ENCODE data around the gene COX4I1.
"Not testable (repeated sequence)": the region's sequence is repeated elsewhere in the genome, so short reads cannot be mapped to it uniquely, and the experiment has no call there.

COX4I1 gene

DNA sequence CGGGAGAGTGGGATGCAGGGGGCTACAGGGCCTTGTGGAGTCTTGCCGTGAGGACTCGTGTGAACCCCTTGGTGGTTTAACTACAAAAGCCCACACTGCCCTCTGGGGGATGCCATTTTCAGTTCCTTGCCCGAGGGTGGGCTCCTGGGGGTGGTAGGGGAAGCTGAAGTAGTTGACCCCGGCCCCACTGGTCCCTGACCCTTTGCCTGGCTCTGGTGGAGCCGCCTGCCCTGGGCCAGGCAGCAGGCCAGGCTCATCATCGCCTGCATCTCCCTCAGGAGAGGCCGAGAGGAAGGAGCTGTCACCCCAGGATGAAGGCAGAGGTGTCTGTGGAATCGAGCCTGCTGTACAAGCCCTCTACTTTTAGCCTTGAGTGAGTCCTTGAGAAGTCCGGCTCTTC lies 10.2 kb downstream of the COX4I1 start:
- Histone ChIP-seq H3K9me3 (ENCODE audit: control insufficient read depth in 1 of 2, low read length in 2 of 2) (no peaks in the 10 kb centered on the region), H3K36me3 (ENCODE audit: control insufficient read depth in 1 of 2, insufficient read depth in 2 of 2, low read length in 2 of 2) (peaks cover 21 to 26% of the 10 kb centered on the region in 2 donors), H3K27ac (ENCODE audit: low read depth, low read length) (no peak overlapping the region), H3K4me1 (ENCODE audit: control insufficient read depth in 1 of 2, insufficient read depth in 2 of 2, low read length in 2 of 2) (no peaks in the 10 kb centered on the region), H3K9ac (ENCODE audit: low read depth in 1 of 2, low read length in 2 of 2) (no peak overlapping the region), H3K27me3 (ENCODE audit: control insufficient read depth in 1 of 2, insufficient read depth in 2 of 2, low read length in 2 of 2) (peaks cover 2 to 10% of the 10 kb centered on the region in 2 donors), H3K4me3 (ENCODE audit: low read depth in 1 of 2, low read length in 2 of 2) (no peak overlapping the region)

DNA sequence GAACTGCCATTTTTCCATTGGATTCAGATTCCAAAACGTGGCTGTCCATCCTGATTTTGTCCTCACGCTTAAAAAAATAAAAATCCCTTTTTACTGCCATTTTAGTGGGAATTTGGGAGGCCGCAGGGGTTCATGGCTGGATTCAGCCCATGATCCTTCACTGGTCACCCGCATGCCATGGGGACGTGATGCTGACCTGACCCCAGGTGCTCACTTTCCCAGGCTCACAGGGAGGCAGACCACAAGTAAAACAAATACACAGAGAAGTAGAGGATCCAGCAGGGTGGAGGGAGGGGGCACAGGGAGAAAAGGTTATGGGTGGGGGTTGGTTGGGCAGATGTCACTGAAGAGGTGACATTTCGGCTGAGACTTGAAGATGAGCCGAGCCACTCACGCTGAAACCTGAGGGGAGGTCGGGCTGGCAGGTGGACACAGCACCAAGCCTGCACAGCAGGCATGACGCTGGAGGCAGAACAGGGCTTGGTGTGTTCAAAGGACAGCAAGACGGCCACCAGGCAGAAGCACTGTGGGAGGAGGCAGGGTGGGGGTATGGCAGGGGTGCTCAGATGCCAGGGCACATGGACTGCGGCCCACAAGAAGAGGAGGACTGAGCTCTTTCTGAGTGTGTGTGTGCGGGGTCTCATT lies 10.7 kb downstream of the COX4I1 start:
- Histone ChIP-seq H3K36me3 (ENCODE audit: control insufficient read depth in 1 of 2, insufficient read depth in 2 of 2, low read length in 2 of 2) (peaks cover 18 to 21% of the 10 kb centered on the region in 2 donors), H3K4me1 (ENCODE audit: control insufficient read depth in 1 of 2, insufficient read depth in 2 of 2, low read length in 2 of 2) (no peaks in the 10 kb centered on the region), H3K9me3 (ENCODE audit: control insufficient read depth in 1 of 2, low read length in 2 of 2) (no peaks in the 10 kb centered on the region), H3K4me3 (ENCODE audit: low read depth in 1 of 2, low read length in 2 of 2) (no peak overlapping the region), H3K9ac (ENCODE audit: low read depth in 1 of 2, low read length in 2 of 2) (no peak overlapping the region), H3K27me3 (ENCODE audit: control insufficient read depth in 1 of 2, insufficient read depth in 2 of 2, low read length in 2 of 2) (peaks cover 2 to 10% of the 10 kb centered on the region in 2 donors), H3K27ac (ENCODE audit: low read depth, low read length) (no peak overlapping the region)

DNA sequence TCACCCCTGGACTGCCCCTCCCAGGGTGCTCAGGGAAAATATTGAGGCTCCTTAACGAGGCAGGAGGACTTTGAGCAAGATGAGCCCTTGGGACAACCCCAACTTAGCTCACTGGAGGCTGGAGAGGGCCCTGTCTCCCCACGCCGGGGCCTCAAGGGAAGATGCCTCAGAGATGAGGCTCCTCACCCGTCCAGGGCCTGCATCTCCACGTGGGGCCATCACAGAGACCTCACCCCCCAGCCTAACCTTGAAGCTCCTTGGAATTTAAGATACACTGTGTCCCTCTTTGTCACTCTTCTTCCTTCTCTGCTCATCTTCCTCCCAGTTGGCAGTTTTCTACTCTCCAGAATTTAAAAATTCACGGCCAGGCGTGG lies 11.2 kb downstream of the COX4I1 start:
- H3K4me1 ChIP-seq (ENCODE audit: control insufficient read depth in 1 of 2, insufficient read depth in 2 of 2, low read length in 2 of 2): no peaks in the 10 kb centered on the region
- no peak overlapping the region for H3K27ac ChIP-seq (ENCODE audit: low read depth, low read length)
- peaks cover 2 to 10% of the 10 kb centered on the region in 2 donors for H3K27me3 ChIP-seq (ENCODE audit: control insufficient read depth in 1 of 2, insufficient read depth in 2 of 2, low read length in 2 of 2)
- peaks cover 13 to 16% of the 10 kb centered on the region in 2 donors for H3K36me3 ChIP-seq (ENCODE audit: control insufficient read depth in 1 of 2, insufficient read depth in 2 of 2, low read length in 2 of 2)
- H3K9ac ChIP-seq (ENCODE audit: low read depth in 1 of 2, low read length in 2 of 2): no peak overlapping the region
- H3K9me3 ChIP-seq (ENCODE audit: control insufficient read depth in 1 of 2, low read length in 2 of 2): no peaks in the 10 kb centered on the region
- H3K4me3 ChIP-seq (ENCODE audit: low read depth in 1 of 2, low read length in 2 of 2): no peak overlapping the region

DNA sequence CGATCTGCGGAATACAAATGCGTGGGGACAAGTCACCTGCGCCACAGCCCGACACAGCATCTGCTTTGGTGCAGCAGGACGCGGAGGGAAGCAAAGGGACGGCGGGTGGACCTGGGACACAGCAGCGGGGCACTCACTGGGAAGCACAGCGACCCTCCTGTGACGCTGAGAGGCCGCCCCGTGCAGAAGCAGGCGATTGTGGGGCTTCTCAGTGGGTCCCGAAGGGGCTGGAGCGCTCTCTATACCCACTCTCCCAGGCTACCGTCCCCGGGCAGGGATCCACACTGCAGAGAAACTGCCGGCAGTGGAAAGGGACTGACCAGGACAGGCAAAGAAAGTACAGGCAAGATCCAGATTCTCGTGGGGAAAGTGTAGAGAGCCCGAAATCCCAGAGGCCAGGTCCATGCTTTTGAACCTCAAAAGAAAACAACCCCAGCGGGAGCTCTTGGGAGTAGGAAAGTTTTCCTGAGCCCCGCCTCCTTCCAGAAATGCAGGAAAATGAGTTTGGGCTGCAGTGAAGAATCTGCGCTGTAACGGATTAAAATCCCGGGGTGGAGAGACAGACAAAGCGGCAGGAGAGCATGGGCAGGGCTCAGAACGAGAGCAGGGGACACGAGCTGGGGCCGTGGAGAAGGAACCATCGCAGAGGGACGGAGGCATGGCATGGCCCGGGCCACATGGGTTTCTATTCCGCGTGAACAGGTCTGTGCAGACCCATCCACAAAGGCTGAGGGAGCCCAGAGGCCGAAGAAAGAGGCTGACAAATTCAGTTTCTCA lies 12.7 kb downstream of the COX4I1 start:
- Histone ChIP-seq H3K36me3 (ENCODE audit: control insufficient read depth in 1 of 2, insufficient read depth in 2 of 2, low read length in 2 of 2) (peaks cover 0 to under 1% of the 10 kb centered on the region in 2 donors), H3K9me3 (ENCODE audit: control insufficient read depth in 1 of 2, low read length in 2 of 2) (no peaks in the 10 kb centered on the region), H3K27ac (ENCODE audit: low read depth, low read length) (no peak overlapping the region), H3K4me1 (ENCODE audit: control insufficient read depth in 1 of 2, insufficient read depth in 2 of 2, low read length in 2 of 2) (no peaks in the 10 kb centered on the region), H3K27me3 (ENCODE audit: control insufficient read depth in 1 of 2, insufficient read depth in 2 of 2, low read length in 2 of 2) (peaks cover 2 to 10% of the 10 kb centered on the region in 2 donors), H3K4me3 (ENCODE audit: low read depth in 1 of 2, low read length in 2 of 2) (no peak overlapping the region), H3K9ac (ENCODE audit: low read depth in 1 of 2, low read length in 2 of 2) (no peak overlapping the region)

DNA sequence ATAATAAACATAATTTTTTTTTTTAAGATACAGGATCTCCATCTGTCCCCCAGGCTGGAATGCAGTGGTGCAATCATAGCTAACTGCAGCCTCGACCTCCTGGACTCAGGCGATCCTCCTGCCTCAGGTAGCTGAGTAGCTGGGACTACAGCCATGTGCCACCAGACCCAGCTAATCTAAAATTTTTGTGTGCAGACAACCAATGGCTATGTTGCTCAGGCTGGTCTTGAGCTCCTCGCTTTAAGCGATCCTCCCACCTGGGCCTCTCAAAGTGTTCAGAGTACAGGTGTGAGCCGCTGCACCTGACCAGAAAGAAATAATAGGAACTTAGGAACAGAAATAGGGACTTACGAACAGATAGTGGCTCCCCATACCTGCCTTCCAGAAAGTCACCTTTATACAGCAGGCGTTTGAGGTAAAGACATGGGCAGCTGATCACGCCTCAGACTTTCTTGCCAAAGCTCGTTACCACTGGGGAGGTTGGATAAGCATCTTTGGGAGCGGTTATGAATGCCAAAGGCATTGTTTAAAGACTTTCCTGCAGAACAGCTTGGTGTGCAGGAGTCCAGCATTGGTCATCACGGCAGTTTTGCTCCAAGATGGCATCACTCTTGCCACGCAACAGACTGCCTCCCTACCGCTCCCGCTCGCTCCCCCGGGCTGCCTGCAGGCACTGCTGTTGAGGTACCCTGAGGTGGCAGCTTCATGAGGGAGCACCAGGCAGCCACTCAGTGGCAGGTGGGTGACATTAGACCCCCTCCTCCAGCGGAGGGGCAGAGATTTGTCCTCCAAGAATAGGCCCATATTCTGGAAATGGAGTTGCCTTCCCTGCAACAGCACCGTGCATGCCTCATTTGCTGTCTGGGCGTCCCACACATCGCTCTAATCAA lies 13.6 kb downstream of the COX4I1 start:
- H3K36me3 ChIP-seq (ENCODE audit: control insufficient read depth in 1 of 2, insufficient read depth in 2 of 2, low read length in 2 of 2): no peaks in the 10 kb centered on the region
- no peak overlapping the region for H3K4me3 ChIP-seq (ENCODE audit: low read depth in 1 of 2, low read length in 2 of 2)
- H3K9me3 ChIP-seq (ENCODE audit: control insufficient read depth in 1 of 2, low read length in 2 of 2): no peaks in the 10 kb centered on the region
- H3K9ac ChIP-seq (ENCODE audit: low read depth in 1 of 2, low read length in 2 of 2): no peak overlapping the region
- H3K4me1 ChIP-seq (ENCODE audit: control insufficient read depth in 1 of 2, insufficient read depth in 2 of 2, low read length in 2 of 2): no peaks in the 10 kb centered on the region
- H3K27me3 ChIP-seq (ENCODE audit: control insufficient read depth in 1 of 2, insufficient read depth in 2 of 2, low read length in 2 of 2): peaks cover 2 to 10% of the 10 kb centered on the region in 2 donors
- H3K27ac ChIP-seq (ENCODE audit: low read depth, low read length): no peak overlapping the region

DNA sequence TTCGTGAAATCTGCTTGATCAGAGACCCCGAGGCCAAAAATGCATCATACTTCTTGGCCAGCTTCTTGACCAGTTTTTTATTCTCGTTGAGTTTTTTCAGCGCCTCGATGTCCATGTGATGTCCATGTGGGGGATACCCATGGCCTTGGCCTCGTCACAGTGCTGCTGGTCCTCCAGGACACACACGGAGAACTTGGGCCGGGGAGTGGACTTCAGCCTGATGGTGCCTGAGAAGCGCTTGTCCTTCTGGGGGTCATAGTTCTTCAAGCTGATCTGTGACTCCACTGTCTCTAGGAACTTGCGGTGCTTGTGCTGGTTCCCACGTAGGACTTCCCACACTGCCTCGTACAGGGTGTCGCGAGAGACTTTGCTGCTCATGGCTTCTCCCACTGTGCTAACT lies 16.7 kb downstream of the COX4I1 start:
- Histone ChIP-seq H3K36me3 (ENCODE audit: control insufficient read depth in 1 of 2, insufficient read depth in 2 of 2, low read length in 2 of 2) (no peaks in the 10 kb centered on the region), H3K9ac (ENCODE audit: low read depth in 1 of 2, low read length in 2 of 2) (no peak overlapping the region), H3K27me3 (ENCODE audit: control insufficient read depth in 1 of 2, insufficient read depth in 2 of 2, low read length in 2 of 2) (peaks cover 2 to 10% of the 10 kb centered on the region in 2 donors), H3K27ac (ENCODE audit: low read depth, low read length) (no peak overlapping the region), H3K4me1 (ENCODE audit: control insufficient read depth in 1 of 2, insufficient read depth in 2 of 2, low read length in 2 of 2) (peaks cover 0 to 3% of the 10 kb centered on the region in 2 donors), H3K9me3 (ENCODE audit: control insufficient read depth in 1 of 2, low read length in 2 of 2) (no peaks in the 10 kb centered on the region), H3K4me3 (ENCODE audit: low read depth in 1 of 2, low read length in 2 of 2) (no peak overlapping the region)

DNA sequence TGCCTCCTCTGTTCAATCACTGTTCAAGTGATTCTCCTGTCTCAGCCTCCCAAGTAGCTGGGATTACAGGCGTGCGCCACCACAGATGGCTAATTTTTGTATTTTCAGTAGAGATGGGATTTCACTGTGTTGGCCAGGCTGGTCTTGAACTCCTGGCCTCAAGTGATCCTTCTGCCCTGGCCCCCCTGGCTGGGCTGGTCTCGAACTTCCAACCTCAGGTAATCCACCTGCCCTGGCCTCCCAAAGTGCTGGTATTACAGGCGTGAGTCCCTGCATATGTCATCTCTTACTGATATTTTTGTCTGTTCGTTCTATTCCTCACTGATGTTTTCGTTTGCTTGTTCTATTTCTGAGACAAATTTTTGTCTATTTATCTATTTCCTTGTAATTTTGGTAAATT lies 17.7 kb downstream of the COX4I1 start:
- H3K27ac ChIP-seq (ENCODE audit: low read depth, low read length); H3K9me3 ChIP-seq (ENCODE audit: control insufficient read depth in 1 of 2, low read length in 2 of 2); H3K9ac ChIP-seq (ENCODE audit: low read depth in 1 of 2, low read length in 2 of 2); H3K36me3 ChIP-seq (ENCODE audit: control insufficient read depth in 1 of 2, insufficient read depth in 2 of 2, low read length in 2 of 2); H3K4me1 ChIP-seq (ENCODE audit: control insufficient read depth in 1 of 2, insufficient read depth in 2 of 2, low read length in 2 of 2); H3K27me3 ChIP-seq (ENCODE audit: control insufficient read depth in 1 of 2, insufficient read depth in 2 of 2, low read length in 2 of 2); H3K4me3 ChIP-seq (ENCODE audit: low read depth in 1 of 2, low read length in 2 of 2): not testable (repeated sequence)

DNA sequence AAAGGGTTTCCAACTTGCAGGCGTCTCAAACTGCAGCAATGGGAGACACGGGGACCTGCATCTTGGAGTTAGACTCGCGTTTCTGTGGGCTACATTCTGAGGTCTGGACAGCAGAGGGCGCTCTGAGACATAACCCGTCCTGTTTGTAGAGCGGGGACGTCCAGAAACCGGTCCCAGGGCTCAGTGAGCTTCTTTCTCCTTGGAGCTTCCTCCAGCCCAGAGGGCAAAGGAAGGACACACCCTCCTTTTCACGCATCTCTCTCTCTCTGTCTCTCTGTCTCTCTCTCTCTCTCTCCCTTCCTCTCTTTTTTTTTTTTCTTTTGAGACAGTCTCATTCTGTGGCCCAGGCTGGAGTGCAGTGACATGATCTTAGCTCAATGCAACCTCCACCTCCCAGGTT lies 19.8 kb downstream of the COX4I1 start:
- Histone ChIP-seq H3K9me3 (ENCODE audit: control insufficient read depth in 1 of 2, low read length in 2 of 2) (no peaks in the 10 kb centered on the region), H3K4me3 (ENCODE audit: low read depth in 1 of 2, low read length in 2 of 2) (no peak overlapping the region), H3K36me3 (ENCODE audit: control insufficient read depth in 1 of 2, insufficient read depth in 2 of 2, low read length in 2 of 2) (no peaks in the 10 kb centered on the region), H3K9ac (ENCODE audit: low read depth in 1 of 2, low read length in 2 of 2) (no peak overlapping the region), H3K27me3 (ENCODE audit: control insufficient read depth in 1 of 2, insufficient read depth in 2 of 2, low read length in 2 of 2) (no peaks in the 10 kb centered on the region), H3K27ac (ENCODE audit: low read depth, low read length) (no peak overlapping the region), H3K4me1 (ENCODE audit: control insufficient read depth in 1 of 2, insufficient read depth in 2 of 2, low read length in 2 of 2) (peaks cover 4% of the 10 kb centered on the region in 2 donors)

DNA sequence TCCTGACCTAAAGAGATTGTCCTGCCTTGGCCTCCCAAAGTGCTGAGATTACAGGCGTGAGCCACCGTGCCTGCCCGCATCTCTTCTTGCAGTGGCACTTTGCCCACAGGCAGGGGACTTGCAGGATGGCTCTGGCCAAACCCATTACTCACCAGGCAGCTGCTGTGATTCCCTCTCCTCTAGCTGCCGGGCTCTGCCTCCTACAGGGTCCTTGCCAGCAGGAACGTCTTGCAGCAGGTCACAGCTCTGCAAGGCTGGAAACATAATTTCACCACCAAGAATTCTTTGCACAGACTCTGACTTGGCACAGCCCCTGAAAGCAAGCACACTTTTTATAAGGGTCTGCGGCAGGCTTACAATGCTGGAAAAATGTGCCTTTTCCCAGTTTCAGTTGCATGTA lies 20.3 kb downstream of the COX4I1 start:
- Histone ChIP-seq H3K9me3 (ENCODE audit: control insufficient read depth in 1 of 2, low read length in 2 of 2) (no peaks in the 10 kb centered on the region), H3K9ac (ENCODE audit: low read depth in 1 of 2, low read length in 2 of 2) (no peak overlapping the region), H3K4me1 (ENCODE audit: control insufficient read depth in 1 of 2, insufficient read depth in 2 of 2, low read length in 2 of 2) (peaks cover 4% of the 10 kb centered on the region in 2 donors), H3K4me3 (ENCODE audit: low read depth in 1 of 2, low read length in 2 of 2) (no peak overlapping the region), H3K27me3 (ENCODE audit: control insufficient read depth in 1 of 2, insufficient read depth in 2 of 2, low read length in 2 of 2) (no peaks in the 10 kb centered on the region), H3K36me3 (ENCODE audit: control insufficient read depth in 1 of 2, insufficient read depth in 2 of 2, low read length in 2 of 2) (no peaks in the 10 kb centered on the region), H3K27ac (ENCODE audit: low read depth, low read length) (no peak overlapping the region)
